ENCODE measurements around the gene MAST1.

DNA sequence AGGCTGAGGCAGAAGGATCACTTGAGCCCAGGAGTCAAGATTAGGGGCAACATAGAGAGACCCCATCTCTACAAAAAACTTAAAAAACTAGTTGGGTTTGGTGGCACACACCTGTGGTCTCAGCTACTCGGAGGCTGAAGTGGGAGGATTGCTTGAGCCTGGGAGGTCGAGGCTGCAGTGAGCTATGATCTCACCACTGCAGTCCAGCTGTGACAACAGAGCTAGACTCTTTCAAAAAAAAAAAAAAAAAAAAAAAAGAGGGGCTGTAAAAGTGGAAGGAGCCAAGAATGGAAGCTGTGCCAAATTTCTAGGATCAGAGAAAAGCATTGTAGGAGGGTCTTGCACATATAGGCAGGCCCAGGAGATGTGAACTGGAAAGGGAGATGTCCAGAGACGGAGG, 33.4 kb downstream of the MAST1 start:
- TF ChIP-seq POLR2A (IDR thresholded peaks at IDR 0.05): no peak
- TF ChIP-seq, protein P1, sequence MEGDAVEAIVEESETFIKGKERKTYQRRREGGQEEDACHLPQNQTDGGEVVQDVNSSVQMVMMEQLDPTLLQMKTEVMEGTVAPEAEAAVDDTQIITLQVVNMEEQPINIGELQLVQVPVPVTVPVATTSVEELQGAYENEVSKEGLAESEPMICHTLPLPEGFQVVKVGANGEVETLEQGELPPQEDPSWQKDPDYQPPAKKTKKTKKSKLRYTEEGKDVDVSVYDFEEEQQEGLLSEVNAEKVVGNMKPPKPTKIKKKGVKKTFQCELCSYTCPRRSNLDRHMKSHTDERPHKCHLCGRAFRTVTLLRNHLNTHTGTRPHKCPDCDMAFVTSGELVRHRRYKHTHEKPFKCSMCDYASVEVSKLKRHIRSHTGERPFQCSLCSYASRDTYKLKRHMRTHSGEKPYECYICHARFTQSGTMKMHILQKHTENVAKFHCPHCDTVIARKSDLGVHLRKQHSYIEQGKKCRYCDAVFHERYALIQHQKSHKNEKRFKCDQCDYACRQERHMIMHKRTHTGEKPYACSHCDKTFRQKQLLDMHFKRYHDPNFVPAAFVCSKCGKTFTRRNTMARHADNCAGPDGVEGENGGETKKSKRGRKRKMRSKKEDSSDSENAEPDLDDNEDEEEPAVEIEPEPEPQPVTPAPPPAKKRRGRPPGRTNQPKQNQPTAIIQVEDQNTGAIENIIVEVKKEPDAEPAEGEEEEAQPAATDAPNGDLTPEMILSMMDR (IDR thresholded peaks at IDR 0.05): no peak
